Aorta (tissue), 5 donors: ENCODE data around the gene RBMS1. TPM values are rescaled to one million over a fixed set of nuclear protein-coding genes. Genes with fewer than 3 reads are reported as not detected.

ENCODE experiments used
- ATAC-seq: fragments of 200-7000 bp; cut with Tn5 transposase; one replicate; pipeline ENCODE4 v1.9.1; 2022; ENCODE audit warnings: moderate library complexity; ENCODE audit not compliant: low FRiP score
- DNase-seq, 2 donors: peaks; one replicate each; pipeline ENCODE4 v3.0.0-alpha.2; 2020
- H3K27ac ChIP-seq, 2 donors: one replicate each; pipeline ENCODE4 v1.5.1; 2013; ENCODE audit warnings: low read length in 2 of 2, mild to moderate bottlenecking in 2 of 2, moderate library complexity in 2 of 2, control low read depth in 1 of 2, inconsistent platforms in 1 of 2, low read depth in 1 of 2
- H3K27me3 ChIP-seq, 2 donors: one replicate each; pipeline ENCODE4 v1.6.1; 2013; ENCODE audit warnings: control low read depth in 1 of 2, low read length in 1 of 2, mild to moderate bottlenecking in 1 of 2, moderate library complexity in 1 of 2; ENCODE audit not compliant: insufficient read depth in 2 of 2, control insufficient read depth in 1 of 2
- H3K36me3 ChIP-seq, 2 donors: one replicate each; pipeline ENCODE4 v1.6.1; 2013; ENCODE audit warnings: control low read depth in 1 of 2, low read length in 1 of 2, mild to moderate bottlenecking in 1 of 2; ENCODE audit not compliant: insufficient read depth in 2 of 2, control insufficient read depth in 1 of 2
- H3K4me1 ChIP-seq, 2 donors: one replicate each; pipeline ENCODE4 v1.6.1; 2013; ENCODE audit warnings: low read length in 2 of 2, control low read depth in 1 of 2, mild to moderate bottlenecking in 1 of 2, moderate library complexity in 1 of 2; ENCODE audit not compliant: insufficient read depth in 2 of 2, control insufficient read depth in 1 of 2
- H3K4me3 ChIP-seq, 2 donors: one replicate each; pipeline ENCODE4 v1.5.1; 2013; ENCODE audit warnings: low read length in 2 of 2, control low read depth in 1 of 2, mild to moderate bottlenecking in 1 of 2
- H3K9me3 ChIP-seq: one replicate; pipeline ENCODE4 v1.6.1; 2013; ENCODE audit warnings: mild to moderate bottlenecking, low read length; ENCODE audit not compliant: control insufficient read depth
- WGBS, 2 donors: extraction: QIAGEN DNeasy Blood & Tissue Kit; methylation state at CpG; one replicate each; pipeline ENCODE4 v1.1.7; 2013; 5-methylcytosine and 5-hydroxymethylcytosine counted together
- intact Hi-C, 2 donors: fragments of 100-400 bp; cut with DNase I; formaldehyde crosslinking; loops; one replicate each; pipeline versions ENCODE4 v1.14.2 to v1.15.0; 2022
- polyA plus RNA-seq, 2 donors: library from polyadenylated mRNA; stranded (reverse); fragments of 200-250 nt; gene quantifications; one replicate each; pipeline ENCODE4 v1.2.3, GENCODE V29; 2013
- total RNA-seq, 2 donors: library from RNA; stranded (reverse); fragmentation: NEBNext Ultra II Directional; extraction: Animal tissue kit (Norgen Biotek cat#: 25700); gene quantifications; one replicate each; pipeline ENCODE4 v1.2.1, GENCODE V29; 2021
- donor health status: healthy with polysubstance abuse.
- donor health status: Bipolar disorder and iron deficiency.
- donor health status: DM: no; HTN: no; CAD: no.
- donor health status: DM: no; HTN: no; CAD: no.
- donor health status: DM: yes; HTN: yes; CAD: no.

The RBMS1 gene
- total and polyA plus RNA-seq, 4 donors: 32.8 to 146 (median 99.3) TPM

GRCh38 chr2:160420711-160421110, 72.9 kb downstream of the RBMS1 start:
- DNase-seq (no peak), ATAC-seq (no peak)
- H3K9me3 ChIP-seq: no peaks in the 10 kb centered on the region
- WGBS, 2 donors: 93 to 96% methylated on average over 4 of the region's 4 CpGs
- H3K4me1 ChIP-seq: peaks cover 0 to 7% of the 10 kb centered on the region in 2 donors
- H3K36me3 ChIP-seq: no peaks in the 10 kb centered on the region
- no peak overlapping the region for H3K4me3 ChIP-seq
- H3K27ac ChIP-seq: no peak overlapping the region
- intact Hi-C loops: loop anchor here in 1 of 2 donors (10.0 kb wide), 1 partner anchor 244 kb away; no protein-coding TSS in a partner anchor
- no peaks in the 10 kb centered on the region for H3K27me3 ChIP-seq

- Histone ChIP-seq H3K4me1 (peaks cover 0 to 2% of the 10 kb centered on the region in 2 donors), H3K27me3 (no peaks in the 10 kb centered on the region), H3K4me3 (no peak overlapping the region), H3K27ac (peak overlapping the region in 1 of 2 donors; percentile 80), H3K36me3 (no peaks in the 10 kb centered on the region), H3K9me3 (no peaks in the 10 kb centered on the region)
- intact Hi-C loops: loop anchor here (10.0 kb wide), 1 partner anchor 245 kb away; no protein-coding TSS in a partner anchor
- DNase-seq (no peak), ATAC-seq (peak; percentile 70)
- 35 to 36% methylated on average over 3 of the region's 3 CpGs for WGBS, 2 donors
Observed at GRCh38 chr2:160419776-160420505, 73.7 kb downstream of the RBMS1 start.

GRCh38 chr2:160418853-160419252, 74.8 kb downstream of the RBMS1 start:
- Histone ChIP-seq H3K27ac (no peak overlapping the region), H3K27me3 (no peaks in the 10 kb centered on the region), H3K36me3 (no peaks in the 10 kb centered on the region), H3K9me3 (no peaks in the 10 kb centered on the region), H3K4me3 (no peak overlapping the region), H3K4me1 (peaks cover 0 to 2% of the 10 kb centered on the region in 2 donors)
- intact Hi-C loops: loop anchor here in 1 of 2 donors (10.0 kb wide), 1 partner anchor 246 kb away; no protein-coding TSS in a partner anchor
- no peak for ATAC-seq
- DNase-seq: no peak
- WGBS, 2 donors: 33 to 41% methylated on average over 1 of the region's 1 CpG

- H3K27me3 ChIP-seq: no peaks in the 10 kb centered on the region
- no peaks in the 10 kb centered on the region for H3K36me3 ChIP-seq
- no peak for ATAC-seq
- 35 to 62% methylated on average over 1 of the region's 1 CpG for WGBS, 2 donors
- H3K27ac ChIP-seq: no peak overlapping the region
- DNase-seq: no peak
- H3K4me3 ChIP-seq: no peak overlapping the region
- intact Hi-C loops: loop anchor here in 1 of 2 donors (10.0 kb wide), 1 partner anchor 246 kb away; no protein-coding TSS in a partner anchor
- no peaks in the 10 kb centered on the region for H3K9me3 ChIP-seq
- H3K4me1 ChIP-seq: peaks cover 0 to 2% of the 10 kb centered on the region in 2 donors
Observed at GRCh38 chr2:160418398-160418765, 75.2 kb downstream of the RBMS1 start.

- DNase-seq: no peak
- ATAC-seq: peak; percentile 36
- H3K27me3 ChIP-seq: no peaks in the 10 kb centered on the region
- no peak overlapping the region for H3K27ac ChIP-seq
- WGBS, 2 donors: 51 to 52% methylated on average over 6 of the region's 6 CpGs
- H3K36me3 ChIP-seq: no peaks in the 10 kb centered on the region
- peaks cover 0 to 2% of the 10 kb centered on the region in 2 donors for H3K4me1 ChIP-seq
- H3K9me3 ChIP-seq: no peaks in the 10 kb centered on the region
- intact Hi-C loops: loop anchor here in 1 of 2 donors (10.0 kb wide), 1 partner anchor 247 kb away; no protein-coding TSS in a partner anchor
- H3K4me3 ChIP-seq: no peak overlapping the region
Observed at GRCh38 chr2:160417745-160418397, 75.7 kb downstream of the RBMS1 start.

- ATAC-seq: no peak
- H3K27me3 ChIP-seq: no peaks in the 10 kb centered on the region
- 85 to 86% methylated on average over 2 of the region's 2 CpGs for WGBS, 2 donors
- H3K9me3 ChIP-seq: no peaks in the 10 kb centered on the region
- DNase-seq: no peak
- H3K4me3 ChIP-seq: no peak overlapping the region
- intact Hi-C loops: loop anchor here in 1 of 2 donors (10.0 kb wide), 1 partner anchor 249 kb away; no protein-coding TSS in a partner anchor
- no peak overlapping the region for H3K27ac ChIP-seq
- peaks cover 2 to 4% of the 10 kb centered on the region in 2 donors for H3K4me1 ChIP-seq
- H3K36me3 ChIP-seq: no peaks in the 10 kb centered on the region
Observed at GRCh38 chr2:160415991-160416390, 77.6 kb downstream of the RBMS1 start.

GRCh38 chr2:160411955-160412354, 81.7 kb downstream of the RBMS1 start:
- DNase-seq (no peak), ATAC-seq (no peak)
- WGBS, 2 donors: 64 to 71% methylated on average over 2 of the region's 2 CpGs
- Histone ChIP-seq H3K9me3 (no peaks in the 10 kb centered on the region), H3K27me3 (no peaks in the 10 kb centered on the region), H3K4me1 (peaks cover 0 to 5% of the 10 kb centered on the region in 2 donors), H3K27ac (no peak overlapping the region), H3K36me3 (no peaks in the 10 kb centered on the region), H3K4me3 (no peak overlapping the region)
- intact Hi-C loops: loop anchor here in 1 of 2 donors (10.0 kb wide), 1 partner anchor 253 kb away; no protein-coding TSS in a partner anchor

GRCh38 chr2:160411167-160411566, 82.4 kb downstream of the RBMS1 start:
- Histone ChIP-seq H3K4me1 (peaks cover 0 to 5% of the 10 kb centered on the region in 2 donors), H3K27ac (peak overlapping the region; percentile 16 to 32), H3K36me3 (no peaks in the 10 kb centered on the region), H3K9me3 (no peaks in the 10 kb centered on the region), H3K4me3 (no peak overlapping the region), H3K27me3 (no peaks in the 10 kb centered on the region)
- intact Hi-C loops: loop anchor here in 1 of 2 donors (10.0 kb wide), 1 partner anchor 254 kb away; no protein-coding TSS in a partner anchor
- no peak for DNase-seq
- 0 to 3% methylated on average over 1 of the region's 1 CpG for WGBS, 2 donors
- no peak for ATAC-seq
